ENCODE results near the gene LRP1B. TPM values are rescaled to one million over a fixed set of nuclear protein-coding genes. Genes with fewer than 3 reads are reported as not detected.
"Not testable (repeated sequence)": the region's sequence is repeated elsewhere in the genome, so short reads cannot be mapped to it uniquely, and the experiment has no call there.

The LRP1B gene
- polyA plus RNA-seq, 1 of the 3 experiments (the other 2 are of a cell fraction): 0.28 TPM

DNA sequence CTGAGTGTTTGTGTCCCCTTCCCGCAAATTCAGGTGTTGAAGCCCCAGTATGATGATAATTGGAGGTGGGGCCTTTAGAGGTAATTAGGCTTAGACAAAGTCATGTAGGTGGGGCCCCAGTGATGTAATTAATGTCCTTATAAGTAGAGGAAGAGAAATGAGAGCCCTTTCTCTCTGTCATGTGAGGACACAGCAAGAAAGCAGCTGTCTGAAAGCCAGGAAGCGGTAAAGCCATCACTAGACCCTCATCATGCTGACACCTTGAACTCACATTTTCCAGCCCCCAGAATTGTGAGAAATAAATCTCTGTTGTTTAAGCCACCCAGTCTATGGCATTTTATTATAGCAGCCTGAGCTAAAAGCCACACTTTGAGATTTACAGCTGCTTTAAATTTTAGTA lies 1580.0 kb downstream of the LRP1B start (continued):
- TF ChIP-seq FOXJ3 (CRISPR knock-in tag; IDR thresholded peaks at IDR 0.05) (no peak), SIN3A (IDR thresholded peaks at IDR 0.05; ENCODE audit: borderline replicate concordance, low read depth, low read length) (no peak), FOSL2 (IDR thresholded peaks at IDR 0.05; ENCODE audit: borderline replicate concordance, low read depth) (no peak), POLR2AphosphoS5 (IDR thresholded peaks at IDR 0.05; ENCODE audit: low read depth, low read length) (no peak), RCOR1 (IDR thresholded peaks at IDR 0.05; ENCODE audit: low read length) (no peak), CHD2 (IDR thresholded peaks at IDR 0.05; ENCODE audit: low read length, partially characterized antibody) (no peak)
- TF ChIP-seq, protein P1, sequence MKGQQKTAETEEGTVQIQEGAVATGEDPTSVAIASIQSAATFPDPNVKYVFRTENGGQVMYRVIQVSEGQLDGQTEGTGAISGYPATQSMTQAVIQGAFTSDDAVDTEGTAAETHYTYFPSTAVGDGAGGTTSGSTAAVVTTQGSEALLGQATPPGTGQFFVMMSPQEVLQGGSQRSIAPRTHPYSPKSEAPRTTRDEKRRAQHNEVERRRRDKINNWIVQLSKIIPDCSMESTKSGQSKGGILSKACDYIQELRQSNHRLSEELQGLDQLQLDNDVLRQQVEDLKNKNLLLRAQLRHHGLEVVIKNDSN (IDR thresholded peaks at IDR 0.05; ENCODE audit: borderline replicate concordance, low read depth): no peak
- TF ChIP-seq, protein P2, sequence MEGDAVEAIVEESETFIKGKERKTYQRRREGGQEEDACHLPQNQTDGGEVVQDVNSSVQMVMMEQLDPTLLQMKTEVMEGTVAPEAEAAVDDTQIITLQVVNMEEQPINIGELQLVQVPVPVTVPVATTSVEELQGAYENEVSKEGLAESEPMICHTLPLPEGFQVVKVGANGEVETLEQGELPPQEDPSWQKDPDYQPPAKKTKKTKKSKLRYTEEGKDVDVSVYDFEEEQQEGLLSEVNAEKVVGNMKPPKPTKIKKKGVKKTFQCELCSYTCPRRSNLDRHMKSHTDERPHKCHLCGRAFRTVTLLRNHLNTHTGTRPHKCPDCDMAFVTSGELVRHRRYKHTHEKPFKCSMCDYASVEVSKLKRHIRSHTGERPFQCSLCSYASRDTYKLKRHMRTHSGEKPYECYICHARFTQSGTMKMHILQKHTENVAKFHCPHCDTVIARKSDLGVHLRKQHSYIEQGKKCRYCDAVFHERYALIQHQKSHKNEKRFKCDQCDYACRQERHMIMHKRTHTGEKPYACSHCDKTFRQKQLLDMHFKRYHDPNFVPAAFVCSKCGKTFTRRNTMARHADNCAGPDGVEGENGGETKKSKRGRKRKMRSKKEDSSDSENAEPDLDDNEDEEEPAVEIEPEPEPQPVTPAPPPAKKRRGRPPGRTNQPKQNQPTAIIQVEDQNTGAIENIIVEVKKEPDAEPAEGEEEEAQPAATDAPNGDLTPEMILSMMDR (IDR thresholded peaks at IDR 0.05): no peak

- H3K9ac ChIP-seq; H3K27ac ChIP-seq (ENCODE audit: low read depth in 2 of 2, low read length in 1 of 2); H3K27me3 ChIP-seq (ENCODE audit: insufficient read depth); H3K36me3 ChIP-seq (replicated peaks in 1 of 2; ENCODE audit: control insufficient read depth in 1 of 2, insufficient read depth in 2 of 2, low read length in 1 of 2); H4K20me1 ChIP-seq (ENCODE audit: insufficient read depth); H3K4me1 ChIP-seq (ENCODE audit: control insufficient read depth in 1 of 2, insufficient read depth in 2 of 2, low read depth in 1 of 2, low read length in 1 of 2); H3K79me2 ChIP-seq (ENCODE audit: insufficient read depth); H2AFZ ChIP-seq (ENCODE audit: low read depth); POLR2A ChIA-PET; H3K4me2 ChIP-seq; H3F3A ChIP-seq (replicated peaks; ENCODE audit: insufficient read depth); CTCF ChIA-PET; H3K4me3 ChIP-seq (ENCODE audit: low read depth in 2 of 2, low read length in 1 of 2); H3K9me3 ChIP-seq; H3K9me2 ChIP-seq; DNase-seq: not testable (repeated sequence)
- peak; percentile 63; the same call in 1 of the 2 replicates for TF ChIP-seq TCF12 (IDR thresholded peaks at IDR 0.05)
- WGBS (ENCODE audit: low lambda C conversion rate): 42% methylated on average over 2 of the region's 2 CpGs
These were observed 1586.0 kb downstream of the LRP1B start for GRCh38 chr2:140544769-140545168.

- H3K9me3 ChIP-seq: no peaks in the 10 kb centered on the region
- H3K4me3 ChIP-seq (ENCODE audit: low read depth in 2 of 2, low read length in 1 of 2): no peak overlapping the region
- TF ChIP-seq TCF12 (IDR thresholded peaks at IDR 0.05): no peak
- TF ChIP-seq MXI1 (IDR thresholded peaks at IDR 0.05; ENCODE audit: low read depth, low read length): no peak
- no peak for TF ChIP-seq MEF2A (IDR thresholded peaks at IDR 0.05; ENCODE audit: borderline replicate concordance, low read depth)
- TF ChIP-seq GABPA (IDR thresholded peaks at IDR 0.05; ENCODE audit: low read depth): no peak
- no peak for TF ChIP-seq TAF1 (IDR thresholded peaks at IDR 0.05; ENCODE audit: borderline replicate concordance, low read depth, low read length)
- TF ChIP-seq EP300 (IDR thresholded peaks at IDR 0.05; ENCODE audit: borderline replicate concordance in 1 of 2, low read depth in 1 of 2, low read length in 1 of 2): no peak
- TF ChIP-seq RCOR1 (IDR thresholded peaks at IDR 0.05; ENCODE audit: low read length): no peak
- no peak for TF ChIP-seq GATA2 (CRISPR knock-in tag; IDR thresholded peaks at IDR 0.05)
- TF ChIP-seq YY1 (IDR thresholded peaks at IDR 0.05; ENCODE audit: low read depth): no peak
- TF ChIP-seq, protein P3, sequence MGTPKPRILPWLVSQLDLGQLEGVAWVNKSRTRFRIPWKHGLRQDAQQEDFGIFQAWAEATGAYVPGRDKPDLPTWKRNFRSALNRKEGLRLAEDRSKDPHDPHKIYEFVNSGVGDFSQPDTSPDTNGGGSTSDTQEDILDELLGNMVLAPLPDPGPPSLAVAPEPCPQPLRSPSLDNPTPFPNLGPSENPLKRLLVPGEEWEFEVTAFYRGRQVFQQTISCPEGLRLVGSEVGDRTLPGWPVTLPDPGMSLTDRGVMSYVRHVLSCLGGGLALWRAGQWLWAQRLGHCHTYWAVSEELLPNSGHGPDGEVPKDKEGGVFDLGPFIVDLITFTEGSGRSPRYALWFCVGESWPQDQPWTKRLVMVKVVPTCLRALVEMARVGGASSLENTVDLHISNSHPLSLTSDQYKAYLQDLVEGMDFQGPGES (IDR thresholded peaks at IDR 0.05; ENCODE audit: low read depth, low read length): no peak
- no peak for TF ChIP-seq CHD2 (IDR thresholded peaks at IDR 0.05; ENCODE audit: low read length, partially characterized antibody)
- TF ChIP-seq JUND (IDR thresholded peaks at IDR 0.05): no peak
- TF ChIP-seq TEAD4 (IDR thresholded peaks at IDR 0.05; ENCODE audit: borderline replicate concordance, insufficient read depth): no peak
- ChIA-PET POLR2A (no interaction called here), CTCF (no interaction called here)
- H3K27ac ChIP-seq (ENCODE audit: low read depth in 2 of 2, low read length in 1 of 2): no peak overlapping the region
- 87% methylated on average over 5 of the region's 5 CpGs for WGBS (ENCODE audit: low lambda C conversion rate)
- no peaks in the 10 kb centered on the region for H4K20me1 ChIP-seq (ENCODE audit: insufficient read depth)
- H3K9me2 ChIP-seq: no peaks in the 10 kb centered on the region
- no peak overlapping the region for H2AFZ ChIP-seq (ENCODE audit: low read depth)
- no peak for DNase-seq
- H3K9ac ChIP-seq: no peak overlapping the region
- H3K4me1 ChIP-seq (ENCODE audit: control insufficient read depth in 1 of 2, insufficient read depth in 2 of 2, low read depth in 1 of 2, low read length in 1 of 2): no peaks in the 10 kb centered on the region
- H3K4me2 ChIP-seq: no peak overlapping the region
- no peaks in the 10 kb centered on the region for H3K36me3 ChIP-seq (replicated peaks in 1 of 2; ENCODE audit: control insufficient read depth in 1 of 2, insufficient read depth in 2 of 2, low read length in 1 of 2)
- no peaks in the 10 kb centered on the region for H3F3A ChIP-seq (replicated peaks; ENCODE audit: insufficient read depth)
- no peaks in the 10 kb centered on the region for H3K27me3 ChIP-seq (ENCODE audit: insufficient read depth)
- H3K79me2 ChIP-seq (ENCODE audit: insufficient read depth): no peaks in the 10 kb centered on the region
These were observed 1588.2 kb downstream of the LRP1B start for GRCh38 chr2:140542627-140543026.
